Measurements from ENCODE around the gene HDAC4.

DNA sequence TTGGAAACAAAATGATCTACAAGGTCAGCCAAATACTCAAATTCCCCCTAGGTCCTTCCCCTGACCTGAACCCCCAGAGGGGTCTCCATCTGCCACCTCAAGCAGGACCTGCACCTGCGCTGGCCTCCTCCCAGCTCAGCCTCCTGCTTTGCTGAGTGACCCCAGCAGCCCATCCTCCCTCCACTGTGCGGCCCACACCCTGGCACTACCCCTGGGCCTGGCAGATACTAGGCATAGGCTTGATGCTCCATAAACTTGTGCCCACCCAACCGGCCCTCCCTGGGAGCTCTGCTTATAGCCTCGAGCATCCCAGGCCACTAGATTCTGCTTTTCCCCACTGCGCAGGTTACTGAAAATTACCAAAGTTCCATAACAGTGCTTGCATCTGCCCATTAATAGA, 156.2 kb downstream of the HDAC4 start:
- TF ChIP-seq, protein P1, sequence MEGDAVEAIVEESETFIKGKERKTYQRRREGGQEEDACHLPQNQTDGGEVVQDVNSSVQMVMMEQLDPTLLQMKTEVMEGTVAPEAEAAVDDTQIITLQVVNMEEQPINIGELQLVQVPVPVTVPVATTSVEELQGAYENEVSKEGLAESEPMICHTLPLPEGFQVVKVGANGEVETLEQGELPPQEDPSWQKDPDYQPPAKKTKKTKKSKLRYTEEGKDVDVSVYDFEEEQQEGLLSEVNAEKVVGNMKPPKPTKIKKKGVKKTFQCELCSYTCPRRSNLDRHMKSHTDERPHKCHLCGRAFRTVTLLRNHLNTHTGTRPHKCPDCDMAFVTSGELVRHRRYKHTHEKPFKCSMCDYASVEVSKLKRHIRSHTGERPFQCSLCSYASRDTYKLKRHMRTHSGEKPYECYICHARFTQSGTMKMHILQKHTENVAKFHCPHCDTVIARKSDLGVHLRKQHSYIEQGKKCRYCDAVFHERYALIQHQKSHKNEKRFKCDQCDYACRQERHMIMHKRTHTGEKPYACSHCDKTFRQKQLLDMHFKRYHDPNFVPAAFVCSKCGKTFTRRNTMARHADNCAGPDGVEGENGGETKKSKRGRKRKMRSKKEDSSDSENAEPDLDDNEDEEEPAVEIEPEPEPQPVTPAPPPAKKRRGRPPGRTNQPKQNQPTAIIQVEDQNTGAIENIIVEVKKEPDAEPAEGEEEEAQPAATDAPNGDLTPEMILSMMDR (IDR thresholded peaks at IDR 0.05; ENCODE audit: poor library complexity): no peak
- TF ChIP-seq EZH2phosphoT487 (IDR thresholded peaks at IDR 0.05; ENCODE audit: low read depth, severe bottlenecking, unreplicated experiment): no peak
- TF ChIP-seq EZH2 (IDR thresholded peaks at IDR 0.05; ENCODE audit: borderline replicate concordance): no peak
